GM19455 (cell line): ENCODE results near the gene ATXN2.

Source experiments
- ATAC-seq: cut with Tn5 transposase; IDR thresholded peaks from one replicate; pipeline ENCODE4 v1.9.1; 2021; ENCODE audit not compliant: unreplicated experiment

ATXN2 gene

GRCh38 chr12:111440152-111440551 lies 159.0 kb downstream of the ATXN2 start:
- ATAC-seq: no peak

- no peak for ATAC-seq
These were observed 159.4 kb downstream of the ATXN2 start for GRCh38 chr12:111439657-111440151.

GRCh38 chr12:111438481-111438880 lies 160.6 kb downstream of the ATXN2 start:
- no peak for ATAC-seq

- no peak for ATAC-seq
These were observed 161.2 kb downstream of the ATXN2 start for GRCh38 chr12:111437816-111438454.

- ATAC-seq: no peak
These were observed 162.3 kb downstream of the ATXN2 start for GRCh38 chr12:111436811-111437210.

- ATAC-seq: no peak
These were observed 162.8 kb downstream of the ATXN2 start for GRCh38 chr12:111436266-111436665.

- ATAC-seq: no peak
These were observed 163.4 kb downstream of the ATXN2 start for GRCh38 chr12:111435661-111436201.

GRCh38 chr12:111434680-111435338 lies 164.3 kb downstream of the ATXN2 start:
- peak; percentile 63 for ATAC-seq

- no peak for ATAC-seq
These were observed 165.1 kb downstream of the ATXN2 start for GRCh38 chr12:111434049-111434448.

- ATAC-seq: no peak
These were observed 167.3 kb downstream of the ATXN2 start for GRCh38 chr12:111431772-111432171.

GRCh38 chr12:111430433-111431353 lies 168.4 kb downstream of the ATXN2 start:
- peak; percentile 36 for ATAC-seq

GRCh38 chr12:111429828-111430432 lies 169.2 kb downstream of the ATXN2 start:
- no peak for ATAC-seq

- ATAC-seq: no peak
These were observed 170.4 kb downstream of the ATXN2 start for GRCh38 chr12:111428728-111429175.

- ATAC-seq: no peak
These were observed 170.9 kb downstream of the ATXN2 start for GRCh38 chr12:111428081-111428727.

GRCh38 chr12:111427417-111428074 lies 171.6 kb downstream of the ATXN2 start:
- no peak for ATAC-seq

- no peak for ATAC-seq
These were observed 172.6 kb downstream of the ATXN2 start for GRCh38 chr12:111426344-111427185.

GRCh38 chr12:111425655-111426054 lies 173.5 kb downstream of the ATXN2 start:
- no peak for ATAC-seq

GRCh38 chr12:111424793-111425251 lies 174.3 kb downstream of the ATXN2 start:
- no peak for ATAC-seq
